Ishikawa (cell line): ENCODE data around the gene ZNFX1.

ENCODE experiments used
- CEBPB ChIP-seq: IDR thresholded peaks from 2 replicates; pipeline ENCODE4 v1.6.1; 2012
- CREB1 ChIP-seq: IDR thresholded peaks from 2 replicates; pipeline ENCODE4 v1.6.1; 2012; ENCODE audit warnings: low read depth
- EGR1 ChIP-seq: IDR thresholded peaks from 2 replicates; pipeline ENCODE4 v1.6.1; 2012
- FOXM1 ChIP-seq: IDR thresholded peaks from 2 replicates; pipeline ENCODE4 v1.6.1; 2012; ENCODE audit warnings: low read depth, borderline replicate concordance
- NFIC ChIP-seq: IDR thresholded peaks from 2 replicates; pipeline ENCODE4 v1.6.1; 2012
- RAD21 ChIP-seq: IDR thresholded peaks from 2 replicates; pipeline ENCODE4 v1.6.1; 2012; ENCODE audit warnings: low read depth
- TAF1 ChIP-seq: IDR thresholded peaks from 2 replicates; pipeline ENCODE4 v1.6.1; 2012; ENCODE audit warnings: low read depth, mild to moderate bottlenecking
- TCF12 ChIP-seq: IDR thresholded peaks from 2 replicates; pipeline ENCODE4 v1.6.1; 2012; ENCODE audit warnings: low read depth
- TEAD4 ChIP-seq: IDR thresholded peaks from 2 replicates; pipeline ENCODE4 v1.6.1; 2012
- YY1 ChIP-seq: IDR thresholded peaks from 2 replicates; pipeline ENCODE4 v1.6.1; 2012; ENCODE audit warnings: low read depth
- ZBTB7A ChIP-seq: IDR thresholded peaks from 2 replicates; pipeline ENCODE4 v1.6.1; 2012; ENCODE audit warnings: low read depth
- TF ChIP-seq, protein P1 (sequence below): IDR thresholded peaks from 2 replicates; pipeline ENCODE4 v1.6.1; 2012
- TF ChIP-seq, protein P2 (sequence below): IDR thresholded peaks from 2 replicates; pipeline ENCODE4 v1.6.1; 2012; ENCODE audit warnings: low read depth, mild to moderate bottlenecking
- TF ChIP-seq, protein P3 (sequence below): IDR thresholded peaks from 2 replicates; pipeline ENCODE4 v1.6.1; 2012

DNA sequence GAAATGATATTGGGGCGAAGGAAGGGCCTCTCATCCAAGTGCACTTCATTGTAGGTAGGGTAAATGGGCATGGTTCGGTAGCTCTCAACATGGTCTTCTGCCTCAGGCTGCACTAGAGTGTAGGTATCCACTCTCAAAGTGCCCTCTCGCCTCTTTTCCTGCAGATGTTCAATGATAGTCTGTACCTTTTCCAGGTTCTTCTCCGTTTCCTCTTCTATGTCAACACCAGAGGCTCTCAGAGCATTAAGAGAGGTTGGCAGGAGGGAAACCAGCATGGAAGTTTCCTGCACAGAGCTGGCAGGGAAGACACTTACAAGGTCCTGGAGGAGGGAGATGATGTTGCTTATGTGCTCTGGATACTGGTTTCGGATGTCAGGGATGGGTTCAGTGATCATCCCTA is 7.1 kb downstream of the ZNFX1 start:
- TF ChIP-seq FOXM1 (no peak), CEBPB (no peak), YY1 (no peak), TCF12 (no peak), NFIC (no peak), ZBTB7A (no peak), RAD21 (no peak), CREB1 (no peak), EGR1 (no peak), TEAD4 (no peak), TAF1 (no peak)
- TF ChIP-seq, protein P1, sequence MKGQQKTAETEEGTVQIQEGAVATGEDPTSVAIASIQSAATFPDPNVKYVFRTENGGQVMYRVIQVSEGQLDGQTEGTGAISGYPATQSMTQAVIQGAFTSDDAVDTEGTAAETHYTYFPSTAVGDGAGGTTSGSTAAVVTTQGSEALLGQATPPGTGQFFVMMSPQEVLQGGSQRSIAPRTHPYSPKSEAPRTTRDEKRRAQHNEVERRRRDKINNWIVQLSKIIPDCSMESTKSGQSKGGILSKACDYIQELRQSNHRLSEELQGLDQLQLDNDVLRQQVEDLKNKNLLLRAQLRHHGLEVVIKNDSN = no peak
- TF ChIP-seq, protein P2, sequence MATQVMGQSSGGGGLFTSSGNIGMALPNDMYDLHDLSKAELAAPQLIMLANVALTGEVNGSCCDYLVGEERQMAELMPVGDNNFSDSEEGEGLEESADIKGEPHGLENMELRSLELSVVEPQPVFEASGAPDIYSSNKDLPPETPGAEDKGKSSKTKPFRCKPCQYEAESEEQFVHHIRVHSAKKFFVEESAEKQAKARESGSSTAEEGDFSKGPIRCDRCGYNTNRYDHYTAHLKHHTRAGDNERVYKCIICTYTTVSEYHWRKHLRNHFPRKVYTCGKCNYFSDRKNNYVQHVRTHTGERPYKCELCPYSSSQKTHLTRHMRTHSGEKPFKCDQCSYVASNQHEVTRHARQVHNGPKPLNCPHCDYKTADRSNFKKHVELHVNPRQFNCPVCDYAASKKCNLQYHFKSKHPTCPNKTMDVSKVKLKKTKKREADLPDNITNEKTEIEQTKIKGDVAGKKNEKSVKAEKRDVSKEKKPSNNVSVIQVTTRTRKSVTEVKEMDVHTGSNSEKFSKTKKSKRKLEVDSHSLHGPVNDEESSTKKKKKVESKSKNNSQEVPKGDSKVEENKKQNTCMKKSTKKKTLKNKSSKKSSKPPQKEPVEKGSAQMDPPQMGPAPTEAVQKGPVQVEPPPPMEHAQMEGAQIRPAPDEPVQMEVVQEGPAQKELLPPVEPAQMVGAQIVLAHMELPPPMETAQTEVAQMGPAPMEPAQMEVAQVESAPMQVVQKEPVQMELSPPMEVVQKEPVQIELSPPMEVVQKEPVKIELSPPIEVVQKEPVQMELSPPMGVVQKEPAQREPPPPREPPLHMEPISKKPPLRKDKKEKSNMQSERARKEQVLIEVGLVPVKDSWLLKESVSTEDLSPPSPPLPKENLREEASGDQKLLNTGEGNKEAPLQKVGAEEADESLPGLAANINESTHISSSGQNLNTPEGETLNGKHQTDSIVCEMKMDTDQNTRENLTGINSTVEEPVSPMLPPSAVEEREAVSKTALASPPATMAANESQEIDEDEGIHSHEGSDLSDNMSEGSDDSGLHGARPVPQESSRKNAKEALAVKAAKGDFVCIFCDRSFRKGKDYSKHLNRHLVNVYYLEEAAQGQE = no peak
- TF ChIP-seq, protein P3, sequence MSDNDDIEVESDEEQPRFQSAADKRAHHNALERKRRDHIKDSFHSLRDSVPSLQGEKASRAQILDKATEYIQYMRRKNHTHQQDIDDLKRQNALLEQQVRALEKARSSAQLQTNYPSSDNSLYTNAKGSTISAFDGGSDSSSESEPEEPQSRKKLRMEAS = no peak
